Measurements from ENCODE around the gene KCTD13.
"Not testable (repeated sequence)": the region's sequence is repeated elsewhere in the genome, so short reads cannot be mapped to it uniquely, and the experiment has no call there.

The KCTD13 gene

DNA sequence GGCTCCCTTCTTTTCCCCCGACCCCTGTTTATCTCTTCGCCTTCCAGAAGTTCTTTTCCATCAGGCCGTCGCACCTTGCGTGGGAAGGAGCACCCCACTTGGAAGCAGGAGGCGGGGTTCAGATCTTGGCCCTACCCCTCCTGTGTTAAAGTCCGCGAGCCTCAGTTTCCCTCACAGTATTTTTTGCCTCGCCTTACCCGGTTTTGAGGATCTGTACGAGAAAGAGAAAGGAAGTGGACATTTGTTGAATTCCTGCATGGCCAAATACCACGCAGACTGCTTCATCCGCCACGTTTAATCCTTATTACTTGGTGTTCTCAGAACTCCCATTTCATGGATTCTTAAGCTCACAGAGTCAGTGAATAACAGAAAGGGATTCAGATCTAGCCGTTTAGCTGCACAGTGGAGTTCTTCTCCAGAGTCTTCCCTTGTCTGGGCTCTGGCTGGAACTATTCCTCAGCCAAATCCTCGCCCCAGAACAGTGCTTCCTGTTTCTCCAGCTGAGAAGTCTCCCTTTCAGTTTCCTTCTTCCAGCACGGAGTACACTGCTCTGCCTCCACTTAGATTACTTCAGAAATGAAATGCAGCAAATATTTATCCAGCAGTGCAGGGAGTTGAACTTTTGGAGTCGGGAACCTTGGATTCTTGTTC, 36.4 kb upstream of the KCTD13 start:
- Histone ChIP-seq H3K27me3 (ENCODE audit: low read length) (no peaks in the 10 kb centered on the region), H3K36me3 (ENCODE audit: low read length) (no peaks in the 10 kb centered on the region), H3K4me2 (ENCODE audit: low read depth, low read length, poor library complexity, severe bottlenecking) (peak overlapping the region; percentile 79), H4K20me1 (ENCODE audit: low read depth, low read length) (no peaks in the 10 kb centered on the region), H3K9me2 (replicated peaks; ENCODE audit: insufficient read depth, low read length) (no peaks in the 10 kb centered on the region), H3F3A (ENCODE audit: insufficient read depth) (no peaks in the 10 kb centered on the region), H3K27ac (ENCODE audit: low read depth, low read length) (peak overlapping the region; percentile 0; the same call in 1 of the 2 replicates), H3K79me2 (ENCODE audit: insufficient read depth, low read length) (no peaks in the 10 kb centered on the region), H3K9me3 (ENCODE audit: insufficient read depth, low read length) (no peaks in the 10 kb centered on the region), H2AFZ (ENCODE audit: low read depth, low read length, severe bottlenecking) (peak overlapping the region; percentile 39), H3K9ac (ENCODE audit: low read length) (peak overlapping the region; percentile 72), H3K4me3 (ENCODE audit: insufficient read depth, low read length, poor library complexity, severe bottlenecking) (peak overlapping the region; percentile 70)
- TF ChIP-seq EZH2phosphoT487 (conservative IDR thresholded peaks at IDR 0.05; ENCODE audit: low read length), result no peak
- TF ChIP-seq, protein P1, sequence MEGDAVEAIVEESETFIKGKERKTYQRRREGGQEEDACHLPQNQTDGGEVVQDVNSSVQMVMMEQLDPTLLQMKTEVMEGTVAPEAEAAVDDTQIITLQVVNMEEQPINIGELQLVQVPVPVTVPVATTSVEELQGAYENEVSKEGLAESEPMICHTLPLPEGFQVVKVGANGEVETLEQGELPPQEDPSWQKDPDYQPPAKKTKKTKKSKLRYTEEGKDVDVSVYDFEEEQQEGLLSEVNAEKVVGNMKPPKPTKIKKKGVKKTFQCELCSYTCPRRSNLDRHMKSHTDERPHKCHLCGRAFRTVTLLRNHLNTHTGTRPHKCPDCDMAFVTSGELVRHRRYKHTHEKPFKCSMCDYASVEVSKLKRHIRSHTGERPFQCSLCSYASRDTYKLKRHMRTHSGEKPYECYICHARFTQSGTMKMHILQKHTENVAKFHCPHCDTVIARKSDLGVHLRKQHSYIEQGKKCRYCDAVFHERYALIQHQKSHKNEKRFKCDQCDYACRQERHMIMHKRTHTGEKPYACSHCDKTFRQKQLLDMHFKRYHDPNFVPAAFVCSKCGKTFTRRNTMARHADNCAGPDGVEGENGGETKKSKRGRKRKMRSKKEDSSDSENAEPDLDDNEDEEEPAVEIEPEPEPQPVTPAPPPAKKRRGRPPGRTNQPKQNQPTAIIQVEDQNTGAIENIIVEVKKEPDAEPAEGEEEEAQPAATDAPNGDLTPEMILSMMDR (IDR thresholded peaks at IDR 0.05; ENCODE audit: insufficient read depth, low read length, poor library complexity, severe bottlenecking), result no peak

DNA sequence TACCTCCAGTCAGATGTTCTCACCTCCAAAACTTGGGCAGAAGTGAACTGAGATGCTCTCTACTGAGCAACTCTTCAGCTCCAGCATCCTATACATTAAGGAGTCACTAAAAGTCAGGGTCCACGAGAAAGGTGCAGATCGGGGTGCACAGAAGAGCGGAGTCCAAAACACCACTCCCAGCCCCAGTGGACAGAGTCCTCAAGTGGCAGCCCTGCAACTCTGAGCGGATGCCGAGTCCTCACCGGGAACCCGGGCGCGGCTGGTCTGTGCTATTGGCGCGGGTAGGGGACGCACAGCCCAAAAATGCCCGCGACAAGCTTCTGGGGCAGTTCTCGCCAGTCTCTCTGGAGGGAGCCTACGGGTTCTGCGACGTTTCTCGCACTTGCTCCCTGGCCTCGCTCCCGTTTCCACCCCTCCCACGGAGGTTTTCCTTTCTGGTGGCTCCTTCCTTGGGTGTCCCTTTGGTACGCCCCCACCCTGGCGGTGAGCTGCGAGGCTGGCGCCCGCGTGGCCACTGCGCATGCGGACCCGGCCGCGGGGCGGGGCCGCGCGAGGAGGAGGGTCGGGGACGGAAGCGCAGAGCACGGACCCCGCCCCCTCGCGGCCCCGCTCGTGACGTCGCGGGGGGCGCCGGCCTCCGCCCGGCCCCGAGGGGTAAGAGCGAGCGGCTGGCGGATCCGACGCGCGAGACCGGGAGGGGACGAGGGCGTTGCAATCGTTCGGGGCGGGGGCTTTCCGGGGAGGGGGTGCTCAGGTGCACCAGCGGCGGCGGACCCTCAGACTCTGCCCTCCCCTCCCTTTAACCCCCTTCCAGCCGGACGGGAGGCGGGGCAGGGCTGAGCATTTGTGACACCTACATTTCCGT, 35.7 kb upstream of the KCTD13 start, which contains the start of gene TMEM219:
TMEM219 (plus strand) TSS at position 601 of the 865 bp plus-strand sequence. CDS start 1,065 bp downstream, outside the sequence.
- Histone ChIP-seq H3K4me2 (ENCODE audit: low read depth, low read length, poor library complexity, severe bottlenecking) (peak within 1 kb of the TSS; percentile 79), H3F3A (ENCODE audit: insufficient read depth) (no peaks in the 10 kb centered on the region), H3K27ac (ENCODE audit: low read depth, low read length) (peak within 1 kb of the TSS; percentile 61), H4K20me1 (ENCODE audit: low read depth, low read length) (no peaks in the 10 kb centered on the region), H2AFZ (ENCODE audit: low read depth, low read length, severe bottlenecking) (peak within 1 kb of the TSS; percentile 89), H3K9me3 (ENCODE audit: insufficient read depth, low read length) (no peaks in the 10 kb centered on the region), H3K9me2 (replicated peaks; ENCODE audit: insufficient read depth, low read length) (no peaks in the 10 kb centered on the region), H3K79me2 (ENCODE audit: insufficient read depth, low read length) (no peaks in the 10 kb centered on the region), H3K27me3 (ENCODE audit: low read length) (no peaks in the 10 kb centered on the region), H3K36me3 (ENCODE audit: low read length) (no peaks in the 10 kb centered on the region), H3K4me3 (ENCODE audit: insufficient read depth, low read length, poor library complexity, severe bottlenecking) (peak within 1 kb of the TSS; percentile 70), H3K9ac (ENCODE audit: low read length) (peak within 1 kb of the TSS; percentile 72)
- TF ChIP-seq EZH2phosphoT487 (conservative IDR thresholded peaks at IDR 0.05; ENCODE audit: low read length), result no peak
- TF ChIP-seq, protein P1 (IDR thresholded peaks at IDR 0.05; ENCODE audit: insufficient read depth, low read length, poor library complexity, severe bottlenecking), result no peak

GRCh38 chr16:29961127-29961478, 35.1 kb upstream of the KCTD13 start:
- TF ChIP-seq EZH2phosphoT487 (conservative IDR thresholded peaks at IDR 0.05; ENCODE audit: low read length), result no peak
- TF ChIP-seq, protein P1 (IDR thresholded peaks at IDR 0.05; ENCODE audit: insufficient read depth, low read length, poor library complexity, severe bottlenecking), result no peak
- peak overlapping the region; percentile 79 for H3K4me2 ChIP-seq (ENCODE audit: low read depth, low read length, poor library complexity, severe bottlenecking)
- peaks cover 4% of the 10 kb centered on the region; the same call in 1 of the 2 replicates for H3F3A ChIP-seq (ENCODE audit: insufficient read depth)
- no peaks in the 10 kb centered on the region for H3K36me3 ChIP-seq (ENCODE audit: low read length)
- H3K27me3 ChIP-seq (ENCODE audit: low read length), result no peaks in the 10 kb centered on the region
- H3K9me3 ChIP-seq (ENCODE audit: insufficient read depth, low read length), result no peaks in the 10 kb centered on the region
- no peaks in the 10 kb centered on the region for H3K79me2 ChIP-seq (ENCODE audit: insufficient read depth, low read length)
- no peaks in the 10 kb centered on the region for H4K20me1 ChIP-seq (ENCODE audit: low read depth, low read length)
- H3K4me3 ChIP-seq (ENCODE audit: insufficient read depth, low read length, poor library complexity, severe bottlenecking), result peak overlapping the region; percentile 70
- peak overlapping the region; percentile 72 for H3K9ac ChIP-seq (ENCODE audit: low read length)
- H3K27ac ChIP-seq (ENCODE audit: low read depth, low read length), result peak overlapping the region; percentile 61; the same call in 1 of the 2 replicates
- no peaks in the 10 kb centered on the region for H3K9me2 ChIP-seq (replicated peaks; ENCODE audit: insufficient read depth, low read length)
- peak overlapping the region; percentile 89 for H2AFZ ChIP-seq (ENCODE audit: low read depth, low read length, severe bottlenecking)

- not testable (repeated sequence) for H3K4me3 ChIP-seq (ENCODE audit: insufficient read depth, low read length, poor library complexity, severe bottlenecking); H3K27me3 ChIP-seq (ENCODE audit: low read length); H3K9me2 ChIP-seq (replicated peaks; ENCODE audit: insufficient read depth, low read length); H3K9ac ChIP-seq (ENCODE audit: low read length); H3K36me3 ChIP-seq (ENCODE audit: low read length); H3K79me2 ChIP-seq (ENCODE audit: insufficient read depth, low read length); H3K4me2 ChIP-seq (ENCODE audit: low read depth, low read length, poor library complexity, severe bottlenecking); H3F3A ChIP-seq (ENCODE audit: insufficient read depth); H3K9me3 ChIP-seq (ENCODE audit: insufficient read depth, low read length); H3K27ac ChIP-seq (ENCODE audit: low read depth, low read length); H2AFZ ChIP-seq (ENCODE audit: low read depth, low read length, severe bottlenecking); H4K20me1 ChIP-seq (ENCODE audit: low read depth, low read length)
Measured at GRCh38 chr16:29959821-29960220, 33.8 kb upstream of the KCTD13 start.

Measured in SU-DHL-6 (cell line).